ENCODE measurements around the gene CDK16.
"Not testable (repeated sequence)": the region's sequence is repeated elsewhere in the genome, so short reads cannot be mapped to it uniquely, and the experiment has no call there.

Gene CDK16

GRCh38 chrX:47250017-47250347 is 31.5 kb downstream of the CDK16 start:
- DNase-seq (ENCODE audit: low read depth): no peak

GRCh38 chrX:47257620-47258019 is 39.1 kb downstream of the CDK16 start:
- not testable (repeated sequence) for DNase-seq (ENCODE audit: low read depth)

- peak; percentile 17 for DNase-seq (ENCODE audit: low read depth)
Measured at GRCh38 chrX:47264483-47265173, 46.1 kb downstream of the CDK16 start.

GRCh38 chrX:47266643-47267042 is 48.2 kb downstream of the CDK16 start:
- no peak for DNase-seq (ENCODE audit: low read depth)

- peak; percentile 18 for DNase-seq (ENCODE audit: low read depth)
Measured at GRCh38 chrX:47272013-47272408, 53.5 kb downstream of the CDK16 start.

GRCh38 chrX:47273011-47273730 is 54.7 kb downstream of the CDK16 start:
- no peak for DNase-seq (ENCODE audit: low read depth)

GRCh38 chrX:47278691-47279090 is 60.2 kb downstream of the CDK16 start:
- peak; percentile 68 for DNase-seq (ENCODE audit: low read depth)

Measured in EH (cell line).